ENCODE results near the gene EFCAB9. TPM values are rescaled to one million over a fixed set of nuclear protein-coding genes. Genes with fewer than 3 reads are reported as not detected.
A peak's percentile ranks its signal among the peaks of the same experiment; 100 is the strongest.

EFCAB9 gene
- total RNA-seq, 1 donor from 2014 or later = not detected

DNA sequence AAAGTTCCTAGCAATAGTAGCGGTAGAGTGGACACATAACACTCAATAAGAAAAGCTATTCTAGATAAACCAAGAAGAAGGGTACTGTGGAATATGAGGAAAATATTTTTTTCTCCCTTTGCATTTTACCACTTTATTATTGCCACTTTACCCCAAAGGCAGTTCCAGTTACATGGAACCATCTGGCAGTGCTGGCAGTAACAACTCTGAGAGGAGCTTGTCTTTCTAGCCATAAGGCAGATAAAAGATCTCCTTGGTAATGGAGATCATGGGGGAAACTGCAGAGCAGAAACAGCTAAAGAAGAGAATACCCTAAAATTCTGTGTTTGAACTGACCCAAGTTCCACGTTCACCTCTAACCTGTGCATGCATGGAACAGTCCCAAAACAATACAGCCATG is 51.1 kb downstream of the EFCAB9 start:
- H3K36me3 ChIP-seq = peaks cover 5% of the 10 kb centered on the region
- peaks cover 5% of the 10 kb centered on the region for H3K4me1 ChIP-seq
- Mint-ChIP-seq H3K4me3 (no peak overlapping the region), H3K27ac (no peak overlapping the region), H3K9me3 (peaks cover 35% of the 10 kb centered on the region), H3K27me3 (ENCODE audit: insufficient read depth, low read depth) (no peaks in the 10 kb centered on the region), H3K36me3 (peaks cover 49% of the 10 kb centered on the region), H3K4me1 (peaks cover 3% of the 10 kb centered on the region)
- H4K20me1 ChIP-seq (ENCODE audit: low read depth) = peaks cover 57% of the 10 kb centered on the region
- H3K4me3 ChIP-seq = no peak overlapping the region
- no peaks in the 10 kb centered on the region for H3K27me3 ChIP-seq
- TF ChIP-seq, protein P1, sequence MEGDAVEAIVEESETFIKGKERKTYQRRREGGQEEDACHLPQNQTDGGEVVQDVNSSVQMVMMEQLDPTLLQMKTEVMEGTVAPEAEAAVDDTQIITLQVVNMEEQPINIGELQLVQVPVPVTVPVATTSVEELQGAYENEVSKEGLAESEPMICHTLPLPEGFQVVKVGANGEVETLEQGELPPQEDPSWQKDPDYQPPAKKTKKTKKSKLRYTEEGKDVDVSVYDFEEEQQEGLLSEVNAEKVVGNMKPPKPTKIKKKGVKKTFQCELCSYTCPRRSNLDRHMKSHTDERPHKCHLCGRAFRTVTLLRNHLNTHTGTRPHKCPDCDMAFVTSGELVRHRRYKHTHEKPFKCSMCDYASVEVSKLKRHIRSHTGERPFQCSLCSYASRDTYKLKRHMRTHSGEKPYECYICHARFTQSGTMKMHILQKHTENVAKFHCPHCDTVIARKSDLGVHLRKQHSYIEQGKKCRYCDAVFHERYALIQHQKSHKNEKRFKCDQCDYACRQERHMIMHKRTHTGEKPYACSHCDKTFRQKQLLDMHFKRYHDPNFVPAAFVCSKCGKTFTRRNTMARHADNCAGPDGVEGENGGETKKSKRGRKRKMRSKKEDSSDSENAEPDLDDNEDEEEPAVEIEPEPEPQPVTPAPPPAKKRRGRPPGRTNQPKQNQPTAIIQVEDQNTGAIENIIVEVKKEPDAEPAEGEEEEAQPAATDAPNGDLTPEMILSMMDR (IDR thresholded peaks at IDR 0.05) = no peak
- peaks cover 100% of the 10 kb centered on the region for H3K79me2 ChIP-seq (ENCODE audit: low read depth)
- H3K27ac ChIP-seq = peak overlapping the region; percentile 23
- no peak overlapping the region for H3K4me2 ChIP-seq
- H3K9me3 ChIP-seq (ENCODE audit: low read depth) = no peaks in the 10 kb centered on the region
- no peaks in the 10 kb centered on the region for H3F3A ChIP-seq (ENCODE audit: low read depth)
- no peak overlapping the region for H3K9ac ChIP-seq
- no peak for DNase-seq (ENCODE audit: low spot score)
- no peak overlapping the region for H2AFZ ChIP-seq (replicated peaks)

DNA sequence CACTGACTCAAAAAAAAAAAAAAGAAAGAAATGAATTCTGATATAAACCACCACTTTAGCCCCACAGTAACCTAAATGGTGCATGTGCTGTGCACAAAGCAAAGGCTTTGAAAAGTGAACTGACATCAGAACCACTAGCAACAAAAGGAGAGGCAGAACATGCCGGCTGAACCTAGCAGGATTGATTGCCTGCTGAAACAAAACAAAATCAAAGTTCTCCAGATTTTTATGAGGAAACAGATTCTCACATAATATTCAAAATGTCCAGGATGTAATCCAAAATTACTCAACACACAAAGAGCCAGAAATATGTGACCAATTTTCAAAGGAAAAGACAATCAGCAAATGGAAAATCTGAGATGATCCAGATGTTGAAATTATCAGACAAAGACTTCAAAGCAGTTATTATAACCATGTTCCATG is 51.7 kb downstream of the EFCAB9 start:
- no peak overlapping the region for H3K9ac ChIP-seq
- no peak for DNase-seq (ENCODE audit: low spot score)
- no peak for TF ChIP-seq EZH2 (IDR thresholded peaks at IDR 0.05)
- no peak for TF ChIP-seq EZH2phosphoT487 (IDR thresholded peaks at IDR 0.05)
- TF ChIP-seq, protein P1 (IDR thresholded peaks at IDR 0.05) = no peak
- peaks cover 5% of the 10 kb centered on the region for H3K36me3 ChIP-seq
- peaks cover 100% of the 10 kb centered on the region for H3K79me2 ChIP-seq (ENCODE audit: low read depth)
- H3K27me3 Mint-ChIP-seq (ENCODE audit: insufficient read depth, low read depth) = no peaks in the 10 kb centered on the region
- no peak overlapping the region for H3K4me3 ChIP-seq
- H3K27ac Mint-ChIP-seq = no peak overlapping the region
- peaks cover 5% of the 10 kb centered on the region for H3K4me1 ChIP-seq
- no peaks in the 10 kb centered on the region for H3F3A ChIP-seq (ENCODE audit: low read depth)
- H3K9me3 Mint-ChIP-seq = peaks cover 39% of the 10 kb centered on the region
- H3K9me3 ChIP-seq (ENCODE audit: low read depth) = no peaks in the 10 kb centered on the region
- H2AFZ ChIP-seq (replicated peaks) = no peak overlapping the region
- peaks cover 51% of the 10 kb centered on the region for H3K36me3 Mint-ChIP-seq
- H4K20me1 ChIP-seq (ENCODE audit: low read depth) = peaks cover 57% of the 10 kb centered on the region
- no peak overlapping the region for H3K4me2 ChIP-seq
- H3K4me3 Mint-ChIP-seq = no peak overlapping the region
- H3K4me1 Mint-ChIP-seq = peaks cover 3% of the 10 kb centered on the region
- H3K27ac ChIP-seq = peak overlapping the region; percentile 23
- H3K27me3 ChIP-seq = no peaks in the 10 kb centered on the region

DNA sequence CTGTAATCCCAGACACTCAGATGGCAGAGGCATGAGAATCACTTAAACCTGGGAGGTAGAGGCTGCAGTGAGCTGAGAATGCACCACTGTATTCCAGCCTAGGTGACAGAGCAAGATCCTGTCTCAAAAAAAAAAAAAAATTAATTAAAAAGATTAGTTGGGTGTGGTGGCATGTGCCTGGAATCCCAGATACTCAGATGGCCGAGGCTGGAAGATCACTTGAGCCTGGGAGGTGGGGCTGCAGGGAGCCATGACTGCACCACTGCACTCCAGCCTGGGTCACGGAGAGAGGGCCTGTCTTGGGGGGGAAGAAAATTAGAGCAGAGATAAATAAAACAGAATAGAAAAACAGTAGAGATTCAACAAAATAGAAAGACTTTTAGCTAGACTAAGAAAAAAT is 54.7 kb downstream of the EFCAB9 start:
- no peak overlapping the region for H3K4me3 Mint-ChIP-seq
- H3K27me3 Mint-ChIP-seq (ENCODE audit: insufficient read depth, low read depth) = no peaks in the 10 kb centered on the region
- peaks cover 3% of the 10 kb centered on the region for H3K4me1 Mint-ChIP-seq
- H3K27ac ChIP-seq = no peak overlapping the region
- no peaks in the 10 kb centered on the region for H3K27me3 ChIP-seq
- no peak overlapping the region for H2AFZ ChIP-seq (replicated peaks)
- H3K36me3 Mint-ChIP-seq = peaks cover 59% of the 10 kb centered on the region
- H3K9me3 ChIP-seq (ENCODE audit: low read depth) = peaks cover 7% of the 10 kb centered on the region
- peaks cover 5% of the 10 kb centered on the region for H3K4me1 ChIP-seq
- H3K79me2 ChIP-seq (ENCODE audit: low read depth) = peaks cover 100% of the 10 kb centered on the region
- H3K27ac Mint-ChIP-seq = no peak overlapping the region
- DNase-seq (ENCODE audit: low spot score) = no peak
- H3K9me3 Mint-ChIP-seq = peaks cover 52% of the 10 kb centered on the region
- H3F3A ChIP-seq (ENCODE audit: low read depth) = peaks cover 13% of the 10 kb centered on the region
- no peak overlapping the region for H3K4me3 ChIP-seq
- no peak overlapping the region for H3K9ac ChIP-seq
- peaks cover 7% of the 10 kb centered on the region for H3K36me3 ChIP-seq
- H3K4me2 ChIP-seq = no peak overlapping the region
- TF ChIP-seq, protein P1 (IDR thresholded peaks at IDR 0.05) = no peak
- TF ChIP-seq EZH2 (IDR thresholded peaks at IDR 0.05) = no peak
- no peak for TF ChIP-seq EZH2phosphoT487 (IDR thresholded peaks at IDR 0.05)
- peaks cover 46% of the 10 kb centered on the region for H4K20me1 ChIP-seq (ENCODE audit: low read depth)

Measured in neural progenitor cell (in vitro differentiated cells).